GM18508 (cell line): ENCODE data around the gene SYT14.
"Not testable (repeated sequence)": the region's sequence is repeated elsewhere in the genome, so short reads cannot be mapped to it uniquely, and the experiment has no call there.

Experiments used
- ATAC-seq: cut with Tn5 transposase; IDR thresholded peaks from one replicate; pipeline ENCODE4 v1.9.1; 2021; ENCODE audit warnings: moderate number of reproducible peaks; ENCODE audit not compliant: insufficient read depth, unreplicated experiment

Gene SYT14

DNA sequence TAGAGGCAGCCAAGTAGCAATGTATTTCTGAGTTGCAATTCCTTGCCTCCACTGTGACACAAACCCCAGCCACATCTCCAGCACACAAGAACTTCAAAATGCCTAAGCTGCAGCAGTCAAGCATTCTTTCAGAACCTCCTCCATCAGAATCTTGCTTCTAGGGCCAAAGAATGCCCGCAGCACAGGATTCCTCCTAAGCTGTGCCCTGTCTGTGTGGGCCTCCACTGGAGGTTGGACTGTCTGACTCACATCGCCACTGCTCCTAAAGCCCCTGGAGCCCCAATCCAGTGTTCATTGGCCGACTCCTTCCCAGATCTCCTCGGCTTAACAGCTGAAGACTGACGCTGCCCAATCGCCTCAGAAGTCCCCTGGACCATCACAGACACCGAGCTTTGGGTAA lies 251.4 kb downstream of the SYT14 start:
- ATAC-seq = no peak

DNA sequence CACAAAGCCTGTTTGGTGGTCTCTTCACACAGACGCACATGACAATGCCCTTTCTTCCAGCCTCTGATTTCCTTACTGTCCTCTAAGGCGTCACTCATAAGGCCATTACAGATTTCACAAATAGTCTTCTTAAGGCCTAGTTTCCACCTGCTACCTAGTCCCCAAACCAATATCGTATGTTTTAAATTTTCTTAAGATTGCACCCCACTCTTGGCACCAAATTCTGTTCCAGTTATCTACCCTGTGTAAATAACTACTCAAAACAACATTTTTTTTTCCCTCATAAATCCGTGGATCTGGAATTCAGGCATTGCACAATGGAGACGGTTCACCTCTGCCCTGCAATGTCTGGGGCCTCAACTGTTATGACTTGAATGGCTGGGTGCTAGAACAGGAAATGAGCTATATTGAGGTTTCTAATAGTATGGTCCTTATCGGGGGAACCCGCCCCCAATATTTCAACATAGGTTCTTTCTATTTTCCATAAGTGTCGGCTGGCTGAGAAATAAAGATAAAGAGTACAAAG lies 257.7 kb downstream of the SYT14 start:
- no peak for ATAC-seq

DNA sequence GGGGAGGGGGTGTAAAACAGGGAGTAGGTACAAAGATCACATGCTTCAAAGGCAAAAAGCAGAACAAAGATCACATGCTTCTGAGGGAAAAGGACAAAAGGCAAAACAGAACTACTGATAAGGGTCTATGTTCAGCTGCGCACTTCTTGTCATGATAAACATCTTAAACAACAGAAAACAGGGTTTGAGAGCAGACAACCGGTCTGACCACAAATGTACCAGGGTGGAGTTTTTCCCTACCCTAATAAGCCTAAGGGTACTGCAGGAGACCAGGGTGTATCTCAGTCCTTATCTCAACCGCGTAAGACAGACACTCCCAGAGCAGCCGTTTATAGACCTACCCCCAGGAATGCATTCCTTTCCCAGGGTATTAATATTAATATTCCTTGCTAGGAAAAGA lies 258.2 kb downstream of the SYT14 start:
- ATAC-seq = not testable (repeated sequence)

DNA sequence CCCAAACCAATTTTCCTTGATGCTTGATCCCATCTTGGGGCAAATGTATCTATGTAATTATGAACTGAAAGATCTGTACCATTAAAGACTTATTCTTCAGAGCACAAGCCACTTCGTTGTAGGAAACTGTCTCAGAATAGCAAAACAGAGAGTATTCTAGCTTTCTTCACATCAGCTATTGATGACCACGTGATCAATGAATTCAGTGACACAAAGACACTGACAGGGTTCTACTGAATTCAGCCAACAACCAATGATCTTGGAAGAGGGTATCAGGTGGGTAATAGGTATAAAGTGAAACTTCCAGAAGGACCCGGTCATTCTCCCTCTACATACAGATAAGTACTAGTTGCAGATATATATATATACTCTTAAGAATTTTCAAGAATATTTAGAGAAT lies 260.8 kb downstream of the SYT14 start:
- ATAC-seq = no peak

DNA sequence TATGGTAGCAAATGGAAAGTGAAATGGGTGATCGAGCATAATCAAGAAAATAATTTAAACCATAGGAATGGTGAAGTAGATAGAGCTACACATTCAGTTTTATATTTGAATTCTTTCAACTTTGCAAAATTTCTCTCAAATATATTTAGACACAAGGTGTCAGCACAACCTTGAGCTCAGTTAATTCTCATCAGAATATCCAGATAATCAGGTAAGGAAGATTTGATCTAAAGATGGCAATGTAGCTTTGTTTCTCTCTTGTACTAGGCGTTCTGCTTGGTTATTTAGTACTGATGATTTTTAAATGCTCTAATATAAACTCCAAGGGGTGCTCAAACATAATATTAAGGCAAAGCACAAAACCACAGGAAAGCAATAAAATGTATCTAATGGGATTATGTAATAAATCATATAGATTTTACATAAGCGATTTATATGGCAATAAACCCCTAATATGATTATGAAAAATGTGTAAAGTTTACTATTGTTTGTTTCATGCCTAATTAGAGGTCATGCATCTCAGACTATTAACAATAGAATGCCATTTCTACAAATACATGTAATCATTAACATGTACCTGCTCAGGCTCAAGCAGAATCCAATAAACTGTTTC lies 262.2 kb downstream of the SYT14 start:
- ATAC-seq = no peak

DNA sequence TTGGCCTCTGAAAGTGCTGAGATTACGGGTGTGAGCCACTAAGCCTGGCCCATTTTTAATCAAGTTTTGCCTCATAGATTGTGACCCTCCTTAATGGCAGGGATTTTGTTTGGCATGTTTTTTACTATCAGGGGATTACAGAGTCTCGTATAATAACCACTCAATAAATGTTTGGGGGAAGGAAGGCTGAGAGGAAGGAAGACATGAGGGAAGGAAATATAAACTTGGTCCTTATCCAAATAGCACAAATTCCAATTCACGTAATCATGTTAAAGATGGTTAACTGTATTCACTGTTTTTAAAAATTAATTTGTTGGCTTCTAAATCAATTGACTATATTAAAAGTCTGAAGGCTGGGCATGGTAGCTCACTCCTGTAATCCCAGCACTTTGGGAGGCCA lies 263.7 kb downstream of the SYT14 start:
- ATAC-seq = no peak

DNA sequence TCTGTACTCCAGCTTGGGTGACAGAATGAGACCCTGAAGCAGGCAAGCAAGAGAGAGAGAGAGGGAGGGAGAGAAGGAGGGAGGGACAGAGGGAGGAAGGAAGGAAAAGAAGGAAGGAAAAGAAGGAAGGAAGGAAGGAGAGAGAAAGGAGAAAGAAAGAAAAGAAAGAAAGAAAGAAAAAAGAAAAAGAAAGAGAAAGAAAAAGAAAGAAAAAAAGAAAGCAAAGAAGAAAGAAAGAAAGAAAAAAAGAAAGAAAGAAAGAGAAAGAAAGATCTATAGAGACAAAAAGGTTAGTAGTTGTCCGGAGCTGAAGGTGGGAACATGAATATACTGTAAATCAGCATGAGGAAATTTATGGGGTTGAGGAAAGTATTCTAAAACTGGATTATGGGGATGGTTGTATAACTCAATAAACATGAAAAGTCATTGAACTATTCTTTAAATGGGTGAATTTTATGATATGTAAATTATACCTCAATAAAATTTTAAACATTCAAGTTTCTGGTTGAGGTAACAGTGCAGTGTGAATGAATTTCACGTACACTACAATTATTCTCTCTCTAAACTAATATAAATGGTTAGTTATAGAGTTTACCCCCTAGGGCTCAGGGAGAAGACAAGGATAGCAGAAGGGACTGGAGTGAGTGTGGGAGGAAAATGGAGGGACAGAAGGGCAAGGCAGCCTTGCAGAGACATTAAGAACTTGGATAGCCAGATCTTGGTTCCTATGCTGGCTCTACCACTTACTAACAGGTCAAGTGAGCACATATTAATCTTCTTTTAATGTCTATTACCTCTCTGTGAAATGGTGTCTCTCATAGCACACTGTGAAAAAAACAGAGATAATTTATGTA lies 269.8 kb downstream of the SYT14 start:
- ATAC-seq = no peak

DNA sequence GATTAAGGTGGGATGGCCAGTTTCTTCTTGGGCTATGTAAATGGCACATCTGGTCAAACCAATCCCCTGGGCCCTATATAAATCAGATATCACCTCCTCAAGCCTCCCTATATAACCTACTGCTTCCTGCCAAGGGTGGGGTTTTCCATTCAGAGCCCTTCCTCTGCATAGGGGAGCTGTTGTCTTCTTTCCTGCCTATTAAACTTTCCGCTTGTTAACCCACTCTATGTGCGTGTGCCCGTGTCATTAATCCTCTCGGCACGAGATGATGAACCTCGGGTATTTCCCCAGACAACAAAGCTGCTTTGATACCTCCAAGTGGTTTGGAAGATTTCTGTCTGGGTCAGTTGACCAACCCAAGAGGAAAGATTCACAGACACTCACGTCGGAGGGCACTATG lies 275.3 kb downstream of the SYT14 start:
- no peak for ATAC-seq

DNA sequence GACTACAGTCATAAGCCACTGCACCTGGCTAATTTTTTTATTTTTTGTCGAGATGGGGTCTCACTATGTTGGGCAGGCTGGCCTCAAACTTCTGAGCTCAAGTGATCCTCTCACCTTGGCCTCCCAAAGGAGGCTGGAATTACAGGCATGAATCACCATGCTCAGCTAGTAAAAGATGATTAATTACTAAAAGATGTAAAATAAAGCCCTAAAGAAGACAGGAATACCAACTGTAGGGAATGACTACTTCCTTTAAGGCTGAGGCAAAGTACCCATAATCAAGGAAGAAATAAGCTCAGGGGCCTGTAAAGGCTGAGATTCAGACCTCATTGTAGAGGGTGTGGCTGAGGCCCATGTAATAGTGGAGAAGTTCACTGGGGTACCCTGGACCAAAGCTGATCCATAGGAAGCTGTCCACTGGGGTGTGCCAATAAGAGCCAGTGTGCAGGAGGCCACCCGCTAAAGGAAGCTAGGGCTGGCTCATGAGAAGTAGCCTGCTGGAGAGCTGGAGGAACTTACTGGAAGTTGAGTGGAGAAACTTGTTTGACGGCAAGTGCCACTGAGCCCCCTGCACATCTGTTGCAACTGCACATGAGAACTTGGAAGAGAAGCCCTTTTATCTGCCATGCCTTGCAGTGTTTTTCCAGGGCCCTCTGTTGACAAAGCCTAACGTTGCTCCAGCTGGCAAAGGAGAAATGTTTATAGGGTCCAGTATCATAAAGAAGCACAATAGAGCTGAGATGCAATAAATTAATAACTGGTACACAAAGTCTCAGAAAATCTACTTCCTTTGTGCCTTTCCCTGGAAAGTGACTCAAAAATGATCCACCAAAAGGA lies 276.8 kb downstream of the SYT14 start:
- ATAC-seq = no peak

DNA sequence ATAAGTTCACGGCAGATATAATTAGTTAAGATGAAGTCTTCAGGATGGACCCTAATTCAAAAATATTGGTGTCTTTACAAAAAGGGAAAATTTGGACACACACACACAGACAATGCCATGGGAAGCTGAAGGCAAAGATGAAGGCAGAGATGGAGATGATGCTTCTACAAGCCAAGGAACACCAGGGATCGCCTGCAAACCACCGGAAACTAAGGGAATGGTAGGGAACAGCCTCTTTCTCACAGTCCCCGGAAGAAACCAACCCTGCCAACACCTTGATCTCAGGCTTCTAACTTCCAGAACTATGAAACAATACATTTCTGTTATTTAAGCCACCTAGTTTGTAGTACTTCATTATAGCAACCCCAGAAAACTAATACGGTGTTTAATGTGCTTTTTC lies 279.5 kb downstream of the SYT14 start:
- ATAC-seq = no peak

DNA sequence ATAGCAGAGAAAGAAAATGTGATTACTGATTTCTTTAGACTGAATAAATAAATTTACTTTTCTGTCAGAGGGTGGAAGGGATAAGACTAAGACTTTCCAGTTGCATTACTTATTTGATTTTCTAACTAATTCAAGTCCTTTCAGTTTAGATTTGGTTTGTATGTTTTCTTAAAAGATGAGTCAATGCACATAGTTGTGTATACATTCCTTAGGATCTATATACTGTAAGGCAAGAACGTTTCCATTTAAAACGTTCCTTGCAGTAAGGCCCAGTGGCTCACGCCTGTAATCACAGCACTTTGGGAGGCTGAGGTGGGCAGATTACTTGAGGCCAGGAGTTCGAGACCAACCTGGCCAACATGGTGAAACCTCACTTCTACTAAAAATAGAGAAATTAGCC lies 280.0 kb downstream of the SYT14 start:
- no peak for ATAC-seq
